ENCODE results near the gene FAM110C.

The FAM110C gene, protein sequence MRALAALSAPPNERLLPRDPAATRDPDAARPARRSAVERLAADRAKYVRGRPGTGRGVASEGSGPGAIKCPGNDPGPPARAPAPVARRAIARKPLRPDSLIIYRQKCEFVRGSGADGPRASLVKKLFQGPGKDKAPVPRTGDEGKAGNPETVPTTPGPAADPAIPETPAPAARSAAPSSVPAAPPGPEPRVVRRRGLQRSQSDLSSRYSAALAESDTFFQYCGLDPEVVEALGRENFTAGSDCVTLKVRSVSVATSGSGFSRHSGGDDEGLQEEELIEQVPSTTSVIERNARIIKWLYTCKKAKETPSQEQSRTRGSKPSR

DNA sequence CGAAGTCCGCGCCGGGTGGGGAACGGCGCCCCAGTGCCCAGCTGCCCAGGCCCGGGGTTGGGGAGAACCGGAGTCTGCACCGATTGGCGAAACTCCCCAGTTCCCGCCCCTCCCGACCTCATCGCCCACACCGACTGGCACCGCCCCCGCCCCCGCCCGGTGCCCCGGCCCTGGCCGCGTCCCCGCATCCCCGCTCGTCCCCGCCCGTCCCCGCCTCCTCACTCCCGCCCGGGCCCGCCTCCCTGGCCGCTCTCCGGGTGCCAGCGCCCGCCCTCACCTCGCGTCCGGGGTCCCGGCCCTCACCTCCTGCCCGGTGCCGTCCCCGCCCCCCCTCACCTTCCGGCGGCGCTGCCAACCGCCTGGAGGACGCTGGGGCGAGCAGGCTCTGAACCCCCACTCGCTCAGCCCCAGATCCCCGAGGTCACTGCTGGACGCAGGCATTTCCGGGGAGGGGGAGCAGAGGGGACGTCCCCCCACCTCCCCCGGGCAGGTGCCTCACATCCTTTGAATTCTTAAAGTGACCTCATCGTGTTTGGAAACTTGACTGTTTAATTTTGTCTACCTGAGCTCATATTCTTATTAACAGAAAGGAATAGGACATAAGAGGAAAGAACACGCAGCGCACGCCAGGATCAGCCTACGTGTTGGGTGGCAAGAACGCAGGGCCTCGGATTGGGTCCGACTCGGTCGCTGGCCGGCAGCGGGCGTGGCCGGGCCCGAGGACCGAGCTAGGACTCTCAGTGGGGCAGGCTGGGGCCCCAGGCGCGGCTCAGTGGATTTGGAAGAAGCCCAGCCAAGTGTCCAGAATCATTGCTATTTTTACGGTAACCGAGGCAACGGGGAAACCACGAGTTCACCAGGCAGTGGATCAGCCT lies at the start of gene FAM110C:
Gene FAM110C (minus strand): TSS at position 35 of the 875 bp plus-strand sequence. CDS start 120 bp downstream, outside the sequence.
- TF ChIP-seq, protein P1, sequence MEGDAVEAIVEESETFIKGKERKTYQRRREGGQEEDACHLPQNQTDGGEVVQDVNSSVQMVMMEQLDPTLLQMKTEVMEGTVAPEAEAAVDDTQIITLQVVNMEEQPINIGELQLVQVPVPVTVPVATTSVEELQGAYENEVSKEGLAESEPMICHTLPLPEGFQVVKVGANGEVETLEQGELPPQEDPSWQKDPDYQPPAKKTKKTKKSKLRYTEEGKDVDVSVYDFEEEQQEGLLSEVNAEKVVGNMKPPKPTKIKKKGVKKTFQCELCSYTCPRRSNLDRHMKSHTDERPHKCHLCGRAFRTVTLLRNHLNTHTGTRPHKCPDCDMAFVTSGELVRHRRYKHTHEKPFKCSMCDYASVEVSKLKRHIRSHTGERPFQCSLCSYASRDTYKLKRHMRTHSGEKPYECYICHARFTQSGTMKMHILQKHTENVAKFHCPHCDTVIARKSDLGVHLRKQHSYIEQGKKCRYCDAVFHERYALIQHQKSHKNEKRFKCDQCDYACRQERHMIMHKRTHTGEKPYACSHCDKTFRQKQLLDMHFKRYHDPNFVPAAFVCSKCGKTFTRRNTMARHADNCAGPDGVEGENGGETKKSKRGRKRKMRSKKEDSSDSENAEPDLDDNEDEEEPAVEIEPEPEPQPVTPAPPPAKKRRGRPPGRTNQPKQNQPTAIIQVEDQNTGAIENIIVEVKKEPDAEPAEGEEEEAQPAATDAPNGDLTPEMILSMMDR (IDR thresholded peaks at IDR 0.05; ENCODE audit: control extremely low read depth, extremely low read depth, low read depth, missing control alignments): no peak
- ChIA-PET CTCF (no interaction called here), POLR2A (no interaction called here)
- DNase-seq (ENCODE audit: extremely low spot score): no peak

DNA sequence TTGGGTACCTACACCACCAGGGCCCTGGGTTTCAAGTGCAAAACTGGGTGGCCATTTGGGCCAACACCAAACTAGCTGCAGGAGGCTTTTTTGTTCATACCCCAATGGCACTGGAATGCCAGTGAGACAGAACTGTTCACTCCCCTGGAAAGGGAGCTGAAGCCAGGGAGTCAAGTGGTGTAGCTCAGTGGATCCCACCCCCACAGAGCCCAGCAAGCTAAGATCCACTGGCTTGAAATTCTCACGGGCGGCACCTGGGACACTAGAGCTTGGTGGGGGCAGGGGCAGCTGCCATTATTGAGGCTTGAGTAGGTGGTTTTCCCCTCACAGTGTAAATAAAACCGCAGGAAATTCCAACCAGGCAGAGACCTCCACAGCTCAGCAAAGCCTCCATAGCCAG lies 46.0 kb upstream of the FAM110C start:
- CTCF ChIA-PET: no interaction called here
- POLR2A ChIA-PET: no interaction called here
- TF ChIP-seq, protein P1 (IDR thresholded peaks at IDR 0.05; ENCODE audit: control extremely low read depth, extremely low read depth, low read depth, missing control alignments): no peak
- no peak for DNase-seq (ENCODE audit: extremely low spot score)

DNA sequence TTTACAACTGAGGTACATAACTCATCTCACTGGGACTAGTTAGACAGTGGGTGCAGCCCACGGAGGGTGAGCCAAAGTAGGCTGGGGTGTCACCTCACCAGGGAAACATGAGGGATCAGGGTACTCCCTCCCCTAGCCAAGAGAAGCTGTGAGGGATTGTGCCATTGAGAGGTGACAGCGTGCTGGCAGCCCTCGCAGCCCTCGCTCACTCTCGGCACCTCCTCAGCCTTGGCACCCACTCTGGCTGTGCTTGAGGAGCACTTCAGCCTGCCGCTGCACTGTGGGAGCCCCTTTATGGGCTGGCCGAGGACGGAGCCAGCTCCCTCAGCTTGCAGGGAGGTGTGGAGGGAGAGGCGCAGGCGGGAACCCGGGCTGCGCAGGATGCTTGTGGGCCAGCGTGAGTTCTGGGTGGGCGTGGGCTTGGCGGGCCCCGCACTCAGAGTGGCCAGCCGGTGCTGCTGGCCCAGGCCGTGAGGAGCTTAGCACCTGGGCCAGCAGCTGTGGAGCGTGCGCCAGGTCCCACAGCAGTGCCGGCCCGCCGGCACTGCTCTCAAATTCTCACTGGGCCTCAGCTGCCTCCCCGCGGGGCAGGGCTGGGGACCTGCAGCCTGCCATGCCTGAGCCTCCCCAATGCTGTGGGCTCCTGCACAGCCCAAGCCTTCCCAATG lies 44.5 kb upstream of the FAM110C start:
- ChIA-PET POLR2A (no interaction called here), CTCF (no interaction called here)
- TF ChIP-seq, protein P1 (IDR thresholded peaks at IDR 0.05; ENCODE audit: control extremely low read depth, extremely low read depth, low read depth, missing control alignments): no peak
- DNase-seq (ENCODE audit: extremely low spot score): no peak

DNA sequence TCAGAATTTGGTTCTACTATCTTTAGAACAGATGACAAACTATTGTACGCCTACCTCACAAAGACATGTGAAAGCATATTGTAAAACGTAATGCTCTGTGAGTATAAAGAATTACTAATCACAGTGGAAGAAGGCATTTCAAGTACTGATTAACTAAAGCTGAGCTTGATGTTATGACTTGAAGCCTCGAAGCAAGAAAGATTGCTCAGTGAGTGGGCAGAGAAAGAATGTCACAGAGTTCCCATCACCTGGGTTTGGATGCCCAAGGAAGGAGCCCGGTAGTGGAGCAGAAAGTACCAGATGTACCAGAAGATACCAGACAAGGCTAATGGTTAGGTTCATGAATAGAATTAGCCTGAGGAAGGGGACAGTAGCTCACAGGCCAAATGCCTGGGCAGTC lies 39.5 kb upstream of the FAM110C start:
- ChIA-PET POLR2A (no interaction called here), CTCF (no interaction called here)
- TF ChIP-seq, protein P1 (IDR thresholded peaks at IDR 0.05; ENCODE audit: control extremely low read depth, extremely low read depth, low read depth, missing control alignments): no peak
- no peak for DNase-seq (ENCODE audit: extremely low spot score)

DNA sequence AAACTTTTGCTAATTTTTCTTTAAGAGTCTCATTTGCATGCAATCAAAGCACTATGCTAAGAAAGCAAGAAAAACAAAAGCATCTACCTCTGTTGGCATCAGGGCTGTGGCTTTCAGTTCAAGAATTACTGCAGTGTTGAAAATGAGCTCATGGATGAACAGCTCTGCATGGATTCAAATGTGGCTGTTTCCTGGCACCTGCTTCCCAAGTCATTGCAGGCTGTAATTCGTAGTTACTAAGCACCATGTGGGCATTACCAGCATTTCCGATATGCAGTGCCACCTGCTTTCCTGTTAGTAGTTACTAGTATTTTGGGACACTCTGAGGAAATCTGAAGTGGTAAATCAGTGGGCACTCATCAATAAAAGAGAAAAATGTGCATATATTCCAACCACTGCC lies 37.8 kb upstream of the FAM110C start:
- POLR2A ChIA-PET: no interaction called here
- TF ChIP-seq, protein P1 (IDR thresholded peaks at IDR 0.05; ENCODE audit: control extremely low read depth, extremely low read depth, low read depth, missing control alignments): no peak
- DNase-seq (ENCODE audit: extremely low spot score): no peak
- CTCF ChIA-PET: no interaction called here

DNA sequence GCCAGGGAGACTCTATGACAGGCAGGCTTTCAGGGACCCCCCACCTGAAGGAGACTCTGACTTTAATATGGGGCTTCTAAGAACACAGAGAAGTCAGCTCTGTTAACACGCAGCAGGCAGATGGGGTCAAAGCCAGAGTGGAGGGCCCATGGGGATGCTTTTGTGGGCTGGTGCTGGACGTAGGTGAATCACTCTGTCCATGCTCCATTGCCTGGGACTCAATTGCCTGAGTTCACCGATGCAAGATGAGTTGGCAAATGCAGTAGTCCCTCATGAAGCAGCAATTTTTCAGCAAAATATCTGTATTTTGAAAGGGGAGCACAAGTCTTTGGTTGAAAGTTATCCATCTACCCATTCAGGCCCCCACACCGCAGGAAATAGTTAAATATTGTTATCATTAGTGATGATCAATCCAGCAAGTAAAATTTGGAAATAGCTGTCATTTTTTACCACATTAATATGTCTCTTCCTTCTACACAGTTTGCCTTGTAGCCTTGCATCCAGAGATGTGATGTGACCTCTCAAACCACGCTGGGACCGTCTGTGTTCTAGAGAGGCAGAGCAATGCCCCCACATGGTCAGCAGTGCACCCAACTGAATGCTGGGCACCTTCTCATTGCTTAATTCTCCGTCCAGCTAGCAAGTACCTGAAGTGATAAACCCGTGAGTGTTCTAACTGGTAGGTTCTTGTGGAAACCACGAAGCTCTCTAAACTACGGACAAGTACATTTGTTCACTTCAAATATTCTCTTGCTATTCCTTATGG lies 34.8 kb upstream of the FAM110C start:
- ChIA-PET CTCF (interaction anchor here (1.0 kb wide), 1 partner anchor 10 kb away, joined by 3 read pairs; no protein-coding TSS in a partner anchor), POLR2A (no interaction called here)
- DNase-seq (ENCODE audit: extremely low spot score): no peak
- TF ChIP-seq, protein P1 (IDR thresholded peaks at IDR 0.05; ENCODE audit: control extremely low read depth, extremely low read depth, low read depth, missing control alignments): no peak
